HG02610 (cell line): ENCODE results near the gene IQUB.
"Not testable (repeated sequence)": the region's sequence is repeated elsewhere in the genome, so short reads cannot be mapped to it uniquely, and the experiment has no call there.

ENCODE experiments used
- ATAC-seq: cut with Tn5 transposase; IDR thresholded peaks from one replicate; pipeline ENCODE4 v1.9.1; 2021; ENCODE audit warnings: mild to moderate bottlenecking, moderate library complexity; ENCODE audit not compliant: unreplicated experiment

IQUB gene

GRCh38 chr7:123534383-123535260 is at the start of gene IQUB:
IQUB (minus strand) TSS chr7:123534595; CDS start chr7:123512340, 22,255 bp downstream.
- peak; percentile 86 for ATAC-seq

- ATAC-seq: no peak
Measured at GRCh38 chr7:123583821-123584220, 49.4 kb upstream of the IQUB start.

GRCh38 chr7:123581162-123581459 is 46.7 kb upstream of the IQUB start:
- no peak for ATAC-seq

GRCh38 chr7:123580406-123581161 is 46.2 kb upstream of the IQUB start:
- peak; percentile 76 for ATAC-seq

- no peak for ATAC-seq
Measured at GRCh38 chr7:123579416-123579815, 45.0 kb upstream of the IQUB start.

GRCh38 chr7:123573896-123574467 is 39.6 kb upstream of the IQUB start:
- ATAC-seq: no peak

GRCh38 chr7:123573341-123573740 is 38.9 kb upstream of the IQUB start:
- ATAC-seq: no peak

- no peak for ATAC-seq
Measured at GRCh38 chr7:123571684-123572083, 37.3 kb upstream of the IQUB start.

- ATAC-seq: no peak
Measured at GRCh38 chr7:123571187-123571586, 36.8 kb upstream of the IQUB start.

- peak; percentile 61 for ATAC-seq
Measured at GRCh38 chr7:123570390-123571182, 36.2 kb upstream of the IQUB start.

GRCh38 chr7:123569352-123570010 is 35.1 kb upstream of the IQUB start:
- ATAC-seq: no peak

- ATAC-seq: no peak
Measured at GRCh38 chr7:123562121-123562520, 27.7 kb upstream of the IQUB start.

- ATAC-seq: peak; percentile 4
Measured at GRCh38 chr7:123558289-123558874, 24.0 kb upstream of the IQUB start.

- ATAC-seq: peak; percentile 97
Measured at GRCh38 chr7:123557398-123558288, 23.2 kb upstream of the IQUB start, which contains the start of gene NDUFA5. NDUFA5 (minus strand) TSS chr7:123557818; CDS start chr7:123557795, 23 bp downstream.

- ATAC-seq: no peak
Measured at GRCh38 chr7:123557016-123557397, 22.6 kb upstream of the IQUB start.

GRCh38 chr7:123555484-123555883 is 21.1 kb upstream of the IQUB start:
- ATAC-seq: no peak

GRCh38 chr7:123553159-123553558 is 18.8 kb upstream of the IQUB start:
- ATAC-seq: no peak

- no peak for ATAC-seq
Measured at GRCh38 chr7:123552641-123553040, 18.2 kb upstream of the IQUB start.

- ATAC-seq: not testable (repeated sequence)
Measured at GRCh38 chr7:123552134-123552533, 17.7 kb upstream of the IQUB start.
